ENCODE data around the gene CNTNAP2. TPM values are rescaled to one million over a fixed set of nuclear protein-coding genes. Genes with fewer than 3 reads are reported as not detected.
"Not testable (repeated sequence)": the region's sequence is repeated elsewhere in the genome, so short reads cannot be mapped to it uniquely, and the experiment has no call there.

Gene CNTNAP2
- polyA plus RNA-seq, 1 donor = 6.1 TPM

GRCh38 chr7:148298768-148299167 lies 2182.2 kb downstream of the CNTNAP2 start:
- DNase-seq (ENCODE audit: low read depth) = not testable (repeated sequence)

GRCh38 chr7:148299350-148300276 lies 2183.0 kb downstream of the CNTNAP2 start:
- DNase-seq (ENCODE audit: low read depth) = no peak

- not testable (repeated sequence) for DNase-seq (ENCODE audit: low read depth)
These were observed 2185.8 kb downstream of the CNTNAP2 start for GRCh38 chr7:148302436-148302835.

GRCh38 chr7:148303295-148304082 lies 2186.9 kb downstream of the CNTNAP2 start:
- DNase-seq (ENCODE audit: low read depth) = peak; percentile 79

GRCh38 chr7:148304083-148304335 lies 2187.4 kb downstream of the CNTNAP2 start:
- DNase-seq (ENCODE audit: low read depth) = no peak

- DNase-seq (ENCODE audit: low read depth) = no peak
These were observed 2187.9 kb downstream of the CNTNAP2 start for GRCh38 chr7:148304456-148304855.

GRCh38 chr7:148306759-148307158 lies 2190.2 kb downstream of the CNTNAP2 start:
- DNase-seq (ENCODE audit: low read depth) = no peak

GRCh38 chr7:148318102-148318811 lies 2201.7 kb downstream of the CNTNAP2 start:
- DNase-seq (ENCODE audit: low read depth) = no peak

- DNase-seq (ENCODE audit: low read depth) = no peak
These were observed 2202.2 kb downstream of the CNTNAP2 start for GRCh38 chr7:148318838-148319237.

- DNase-seq (ENCODE audit: low read depth) = no peak
These were observed 2202.8 kb downstream of the CNTNAP2 start for GRCh38 chr7:148319316-148319808.

- DNase-seq (ENCODE audit: low read depth) = no peak
These were observed 2208.6 kb downstream of the CNTNAP2 start for GRCh38 chr7:148325208-148325607.

GRCh38 chr7:148327379-148327778 lies 2210.8 kb downstream of the CNTNAP2 start:
- no peak for DNase-seq (ENCODE audit: low read depth)

GRCh38 chr7:148328906-148329305 lies 2212.3 kb downstream of the CNTNAP2 start:
- no peak for DNase-seq (ENCODE audit: low read depth)

GRCh38 chr7:148330124-148330818 lies 2213.7 kb downstream of the CNTNAP2 start:
- DNase-seq (ENCODE audit: low read depth) = no peak

- no peak for DNase-seq (ENCODE audit: low read depth)
These were observed 2214.2 kb downstream of the CNTNAP2 start for GRCh38 chr7:148330822-148331221.

- DNase-seq (ENCODE audit: low read depth) = not testable (repeated sequence)
These were observed 2214.9 kb downstream of the CNTNAP2 start for GRCh38 chr7:148331456-148331855.

GRCh38 chr7:148332191-148333186 lies 2215.9 kb downstream of the CNTNAP2 start:
- DNase-seq (ENCODE audit: low read depth) = no peak

- DNase-seq (ENCODE audit: low read depth) = no peak
These were observed 2217.9 kb downstream of the CNTNAP2 start for GRCh38 chr7:148334441-148334956.

GRCh38 chr7:148334959-148335577 lies 2218.5 kb downstream of the CNTNAP2 start:
- no peak for DNase-seq (ENCODE audit: low read depth)
